GM19438 (cell line): ENCODE results near the gene AKT3.

Experiments used
- ATAC-seq: cut with Tn5 transposase; IDR thresholded peaks from one replicate; pipeline ENCODE4 v1.9.1; 2021; ENCODE audit warnings: low read depth; ENCODE audit not compliant: unreplicated experiment

AKT3 gene

GRCh38 chr1:243441601-243442000 is 408.4 kb downstream of the AKT3 start:
- ATAC-seq: no peak

GRCh38 chr1:243440406-243440805 is 409.6 kb downstream of the AKT3 start:
- ATAC-seq: no peak

- no peak for ATAC-seq
These were observed 411.2 kb downstream of the AKT3 start for GRCh38 chr1:243438815-243439214.
